SK-N-SH (cell line): ENCODE results near the gene GABRE. TPM values are rescaled to one million over a fixed set of nuclear protein-coding genes. Genes with fewer than 3 reads are reported as not detected.

Source experiments
- CTCF ChIA-PET: fragments of 300-600, 350-600 bp; formaldehyde crosslinking; extraction: SDS; loops from one replicate; lab custom pipeline; 2021; lab: Yijun Ruan, JAX
- POLR2A ChIA-PET: fragments of 350-600 bp; sonication (Branson Sonifier 250); formaldehyde crosslinking; extraction: SDS; loops from one replicate; lab custom pipeline; 2020; ENCODE audit warnings: antibody characterized with exemption, inconsistent platforms; lab: Yijun Ruan, JAX
- DNase-seq: peaks from one replicate; pipeline ENCODE4 v3.0.0; 2012
- H2AFZ ChIP-seq: fragments of 200-600 bp; sonication (generic); 2 replicates; pipeline ENCODE4 v1.8.1; 2016; ENCODE audit warnings: antibody characterized with exemption, mild to moderate bottlenecking, low read depth
- H3F3A ChIP-seq: fragments of 200-600 bp; sonication (generic); replicated peaks from 2 replicates; pipeline ENCODE3; 2016; ENCODE audit warnings: antibody characterized with exemption, mild to moderate bottlenecking; ENCODE audit not compliant: insufficient read depth
- H3K27ac ChIP-seq, 2 experiments: fragments of 200-500 bp in 1 of 2; fragments of 200-600 bp in 1 of 2; sonication (Bioruptor generic) in 1 of 2; sonication (generic), shearing (Covaris generic) in 1 of 2; 2 replicates each; pipeline versions ENCODE4 v1.5.1 to v1.6.1; 2014 to 2016; ENCODE audit warnings: low read depth in 2 of 2, inconsistent platforms in 1 of 2, low read length in 1 of 2, mild to moderate bottlenecking in 1 of 2, mixed read lengths in 1 of 2
- H3K27me3 ChIP-seq: fragments of 200-600 bp; sonication (generic), shearing (Covaris generic); 2 replicates; pipeline ENCODE4 v1.6.1; 2016; ENCODE audit warnings: mixed run types; ENCODE audit not compliant: insufficient read depth
- H3K36me3 ChIP-seq, 2 experiments: fragments of 200-500 bp in 1 of 2; fragments of 200-600 bp in 1 of 2; sonication (Bioruptor generic) in 1 of 2; sonication (generic) in 1 of 2; replicated peaks in 1 of 2; 2 replicates each; pipeline versions ENCODE3 to v1.5.1; 2014 to 2016; ENCODE audit warnings: low read length in 1 of 2, mild to moderate bottlenecking in 1 of 2; ENCODE audit not compliant: insufficient read depth in 2 of 2, control insufficient read depth in 1 of 2
- H3K4me1 ChIP-seq, 2 experiments: fragments of 200-500 bp in 1 of 2; fragments of 200-600 bp in 1 of 2; sonication (Bioruptor generic) in 1 of 2; sonication (generic), shearing (Covaris generic) in 1 of 2; 2 replicates each; pipeline versions ENCODE4 v1.5.1 to v1.6.1; 2014 to 2016; ENCODE audit warnings: low read depth in 1 of 2, low read length in 1 of 2, mixed run types in 1 of 2; ENCODE audit not compliant: insufficient read depth in 2 of 2, control insufficient read depth in 1 of 2
- H3K4me2 ChIP-seq: fragments of 200-600 bp; sonication (generic), shearing (Covaris generic); 2 replicates; pipeline ENCODE4 v1.6.1; 2017; ENCODE audit warnings: mixed run types
- H3K4me3 ChIP-seq, 2 experiments: fragments of 200-500 bp in 1 of 2; fragments of 200-600 bp in 1 of 2; sonication (Bioruptor generic) in 1 of 2; sonication (generic), shearing (Covaris generic) in 1 of 2; 2 replicates each; pipeline versions ENCODE4 v1.5.1 to v1.8.1; 2014 to 2016; ENCODE audit warnings: low read depth in 2 of 2, inconsistent platforms in 1 of 2, low read length in 1 of 2, mild to moderate bottlenecking in 1 of 2, mixed read lengths in 1 of 2, moderate library complexity in 1 of 2
- H3K79me2 ChIP-seq: fragments of 200-600 bp; sonication (generic); 2 replicates; pipeline ENCODE4 v1.8.1; 2017; ENCODE audit warnings: mild to moderate bottlenecking; ENCODE audit not compliant: insufficient read depth
- H3K9ac ChIP-seq: fragments of 200-600 bp; sonication (generic); 2 replicates; pipeline ENCODE4 v1.6.1; 2017; ENCODE audit warnings: mixed run types
- H3K9me2 ChIP-seq: fragments of 200-600 bp; sonication (generic); 2 replicates; pipeline ENCODE4 v1.6.1; 2017; ENCODE audit warnings: mixed run types
- H3K9me3 ChIP-seq: fragments of 200-600 bp; sonication (generic); 2 replicates; pipeline ENCODE4 v1.6.1; 2017; ENCODE audit warnings: mixed run types, mild to moderate bottlenecking, moderate library complexity
- H4K20me1 ChIP-seq: fragments of 200-600 bp; sonication (generic); 2 replicates; pipeline ENCODE4 v1.6.1; 2017; ENCODE audit warnings: mild to moderate bottlenecking, mixed run types; ENCODE audit not compliant: insufficient read depth
- CHD2 ChIP-seq: fragments of 150-350 bp; IDR thresholded peaks from 2 replicates; pipeline ENCODE4 v1.6.1; 2018; ENCODE audit warnings: low read length; ENCODE audit not compliant: partially characterized antibody
- ELF1 ChIP-seq: IDR thresholded peaks from 2 replicates; pipeline ENCODE4 v1.4.0; 2012
- FOSL2 ChIP-seq: IDR thresholded peaks from 2 replicates; pipeline ENCODE4 v1.4.0; 2012; ENCODE audit warnings: low read depth, mild to moderate bottlenecking, moderate library complexity, borderline replicate concordance
- FOXJ3 ChIP-seq: sonication (generic); formaldehyde crosslinking; IDR thresholded peaks from 2 replicates; pipeline ENCODE4 v1.5.1; 2020; ENCODE audit warnings: mild to moderate bottlenecking, missing genetic modification reagents
- JUND ChIP-seq: IDR thresholded peaks from 2 replicates; pipeline ENCODE4 v1.4.0; 2012
- RAD21 ChIP-seq: IDR thresholded peaks from 2 replicates; pipeline ENCODE4 v1.6.1; 2012; ENCODE audit warnings: mild to moderate bottlenecking, low read length
- RXRA ChIP-seq: IDR thresholded peaks from 2 replicates; pipeline ENCODE4 v1.4.0; 2012; ENCODE audit warnings: low read depth, mild to moderate bottlenecking, borderline replicate concordance
- TAF1 ChIP-seq: IDR thresholded peaks from 2 replicates; pipeline ENCODE4 v1.6.1; 2012; ENCODE audit warnings: low read depth, mild to moderate bottlenecking, low read length, moderate library complexity, borderline replicate concordance
- TEAD4 ChIP-seq: IDR thresholded peaks from 2 replicates; pipeline ENCODE4 v1.4.0; 2012; ENCODE audit warnings: mild to moderate bottlenecking, borderline replicate concordance; ENCODE audit not compliant: insufficient read depth
- WGBS: methylation state at CpG from one replicate; pipeline ENCODE4 v1.1.6; 2017; ENCODE audit warnings: low lambda C conversion rate; 5-methylcytosine and 5-hydroxymethylcytosine counted together
- polyA plus RNA-seq, 3 experiments: library from polyadenylated mRNA; depleted of rRNA; stranded (reverse); fragments of >200 nt; gene quantifications; 2 replicates each; pipeline ENCODE4 v1.2.3, GENCODE V29; 2012
- TF ChIP-seq, protein P1 (sequence below): IDR thresholded peaks from 2 replicates; pipeline ENCODE4 v1.4.0; 2012; ENCODE audit warnings: low read depth, borderline replicate concordance
- TF ChIP-seq, protein P2 (sequence below): IDR thresholded peaks from 2 replicates; pipeline ENCODE4 v1.6.1; 2012; ENCODE audit warnings: mild to moderate bottlenecking, low read depth, low read length, moderate library complexity
- TF ChIP-seq, protein P3 (sequence below): IDR thresholded peaks from 2 replicates; pipeline ENCODE4 v1.4.0; 2012; ENCODE audit warnings: low read depth, borderline replicate concordance

The GABRE gene
- polyA plus RNA-seq, 1 of the 3 experiments (the other 2 are of a cell fraction): 8.1 TPM

DNA sequence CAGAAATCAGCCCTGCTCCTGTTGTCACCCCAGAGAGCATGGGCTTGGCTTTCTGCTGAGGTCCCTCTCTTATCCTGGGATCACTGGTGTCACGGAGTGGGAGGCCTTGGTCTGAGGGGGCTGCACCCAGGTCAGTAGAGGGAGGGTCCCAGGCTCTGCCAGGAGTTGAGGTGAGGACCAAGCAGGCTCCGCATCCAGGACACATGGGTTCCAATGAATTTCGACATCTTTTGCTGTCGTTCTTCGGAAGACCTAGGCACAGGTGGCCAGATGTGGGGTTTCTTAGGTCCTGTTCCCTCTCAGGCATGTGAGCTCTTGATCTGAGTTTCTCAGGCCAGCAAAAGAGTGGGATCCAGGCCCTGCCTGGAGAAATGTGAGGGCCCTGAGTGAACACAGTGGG, 51.8 kb downstream of the GABRE start:
- H3K9me3 ChIP-seq: no peaks in the 10 kb centered on the region
- H3K4me1 ChIP-seq: no peaks in the 10 kb centered on the region
- no peak overlapping the region for H2AFZ ChIP-seq
- no peak overlapping the region for H3K27ac ChIP-seq
- 18% methylated on average over 3 of the region's 5 CpGs for WGBS
- no peak overlapping the region for H3K4me3 ChIP-seq
- H3K4me2 ChIP-seq: no peak overlapping the region
- H4K20me1 ChIP-seq: no peaks in the 10 kb centered on the region
- no peak for DNase-seq
- no peaks in the 10 kb centered on the region for H3F3A ChIP-seq
- no peaks in the 10 kb centered on the region; the same call in 1 of the 2 replicates for H3K27me3 ChIP-seq
- no peaks in the 10 kb centered on the region for H3K79me2 ChIP-seq
- TF ChIP-seq, protein P1, sequence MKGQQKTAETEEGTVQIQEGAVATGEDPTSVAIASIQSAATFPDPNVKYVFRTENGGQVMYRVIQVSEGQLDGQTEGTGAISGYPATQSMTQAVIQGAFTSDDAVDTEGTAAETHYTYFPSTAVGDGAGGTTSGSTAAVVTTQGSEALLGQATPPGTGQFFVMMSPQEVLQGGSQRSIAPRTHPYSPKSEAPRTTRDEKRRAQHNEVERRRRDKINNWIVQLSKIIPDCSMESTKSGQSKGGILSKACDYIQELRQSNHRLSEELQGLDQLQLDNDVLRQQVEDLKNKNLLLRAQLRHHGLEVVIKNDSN: no peak
- TF ChIP-seq RXRA: no peak
- no peak for TF ChIP-seq RAD21
- TF ChIP-seq FOXJ3 (CRISPR knock-in tag): no peak
- TF ChIP-seq JUND: no peak
- TF ChIP-seq TAF1: no peak
- no peak for TF ChIP-seq CHD2
- TF ChIP-seq, all 33 proteins: peak for 0
- ChIA-PET POLR2A (no interaction called here), CTCF (no interaction called here)
- H3K9ac ChIP-seq: no peak overlapping the region
- H3K9me2 ChIP-seq: no peaks in the 10 kb centered on the region
- no peaks in the 10 kb centered on the region for H3K36me3 ChIP-seq

DNA sequence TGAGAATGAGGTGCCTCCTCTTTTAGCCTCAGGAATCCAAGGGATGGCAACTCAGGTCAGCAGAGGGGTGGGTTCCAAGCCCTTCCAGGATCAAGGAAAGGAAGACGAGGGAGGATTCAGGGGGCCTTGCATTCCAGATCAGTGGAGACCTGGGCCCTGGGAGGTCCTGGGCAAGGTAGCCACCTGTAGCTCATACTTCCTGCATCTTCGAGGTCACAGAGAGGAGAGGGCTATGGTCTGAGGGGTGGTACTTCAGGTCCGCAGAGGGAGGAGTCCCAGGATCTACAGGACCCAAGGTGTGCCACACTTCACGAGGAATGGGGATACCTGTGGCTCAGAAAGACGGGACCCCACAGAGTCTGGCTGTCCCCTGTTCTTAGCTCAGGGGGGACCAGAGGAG, 52.6 kb downstream of the GABRE start:
- no peak for DNase-seq
- TF ChIP-seq FOSL2 (no peak), JUND (no peak), ELF1 (no peak), TEAD4 (no peak), TAF1 (no peak), RXRA (no peak), CHD2 (no peak)
- TF ChIP-seq, protein P1: no peak
- TF ChIP-seq, protein P2, sequence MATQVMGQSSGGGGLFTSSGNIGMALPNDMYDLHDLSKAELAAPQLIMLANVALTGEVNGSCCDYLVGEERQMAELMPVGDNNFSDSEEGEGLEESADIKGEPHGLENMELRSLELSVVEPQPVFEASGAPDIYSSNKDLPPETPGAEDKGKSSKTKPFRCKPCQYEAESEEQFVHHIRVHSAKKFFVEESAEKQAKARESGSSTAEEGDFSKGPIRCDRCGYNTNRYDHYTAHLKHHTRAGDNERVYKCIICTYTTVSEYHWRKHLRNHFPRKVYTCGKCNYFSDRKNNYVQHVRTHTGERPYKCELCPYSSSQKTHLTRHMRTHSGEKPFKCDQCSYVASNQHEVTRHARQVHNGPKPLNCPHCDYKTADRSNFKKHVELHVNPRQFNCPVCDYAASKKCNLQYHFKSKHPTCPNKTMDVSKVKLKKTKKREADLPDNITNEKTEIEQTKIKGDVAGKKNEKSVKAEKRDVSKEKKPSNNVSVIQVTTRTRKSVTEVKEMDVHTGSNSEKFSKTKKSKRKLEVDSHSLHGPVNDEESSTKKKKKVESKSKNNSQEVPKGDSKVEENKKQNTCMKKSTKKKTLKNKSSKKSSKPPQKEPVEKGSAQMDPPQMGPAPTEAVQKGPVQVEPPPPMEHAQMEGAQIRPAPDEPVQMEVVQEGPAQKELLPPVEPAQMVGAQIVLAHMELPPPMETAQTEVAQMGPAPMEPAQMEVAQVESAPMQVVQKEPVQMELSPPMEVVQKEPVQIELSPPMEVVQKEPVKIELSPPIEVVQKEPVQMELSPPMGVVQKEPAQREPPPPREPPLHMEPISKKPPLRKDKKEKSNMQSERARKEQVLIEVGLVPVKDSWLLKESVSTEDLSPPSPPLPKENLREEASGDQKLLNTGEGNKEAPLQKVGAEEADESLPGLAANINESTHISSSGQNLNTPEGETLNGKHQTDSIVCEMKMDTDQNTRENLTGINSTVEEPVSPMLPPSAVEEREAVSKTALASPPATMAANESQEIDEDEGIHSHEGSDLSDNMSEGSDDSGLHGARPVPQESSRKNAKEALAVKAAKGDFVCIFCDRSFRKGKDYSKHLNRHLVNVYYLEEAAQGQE: no peak
- TF ChIP-seq, protein P3, sequence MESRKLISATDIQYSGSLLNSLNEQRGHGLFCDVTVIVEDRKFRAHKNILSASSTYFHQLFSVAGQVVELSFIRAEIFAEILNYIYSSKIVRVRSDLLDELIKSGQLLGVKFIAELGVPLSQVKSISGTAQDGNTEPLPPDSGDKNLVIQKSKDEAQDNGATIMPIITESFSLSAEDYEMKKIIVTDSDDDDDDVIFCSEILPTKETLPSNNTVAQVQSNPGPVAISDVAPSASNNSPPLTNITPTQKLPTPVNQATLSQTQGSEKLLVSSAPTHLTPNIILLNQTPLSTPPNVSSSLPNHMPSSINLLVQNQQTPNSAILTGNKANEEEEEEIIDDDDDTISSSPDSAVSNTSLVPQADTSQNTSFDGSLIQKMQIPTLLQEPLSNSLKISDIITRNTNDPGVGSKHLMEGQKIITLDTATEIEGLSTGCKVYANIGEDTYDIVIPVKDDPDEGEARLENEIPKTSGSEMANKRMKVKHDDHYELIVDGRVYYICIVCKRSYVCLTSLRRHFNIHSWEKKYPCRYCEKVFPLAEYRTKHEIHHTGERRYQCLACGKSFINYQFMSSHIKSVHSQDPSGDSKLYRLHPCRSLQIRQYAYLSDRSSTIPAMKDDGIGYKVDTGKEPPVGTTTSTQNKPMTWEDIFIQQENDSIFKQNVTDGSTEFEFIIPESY: no peak
- Histone ChIP-seq H3K36me3 (no peaks in the 10 kb centered on the region), H3K79me2 (no peaks in the 10 kb centered on the region), H3K27me3 (no peaks in the 10 kb centered on the region; the same call in 1 of the 2 replicates), H3K4me2 (no peak overlapping the region), H3K4me3 (no peak overlapping the region), H3K27ac (no peak overlapping the region), H4K20me1 (no peaks in the 10 kb centered on the region), H2AFZ (no peak overlapping the region), H3F3A (no peaks in the 10 kb centered on the region), H3K9me3 (no peaks in the 10 kb centered on the region), H3K4me1 (no peaks in the 10 kb centered on the region), H3K9ac (no peak overlapping the region), H3K9me2 (no peaks in the 10 kb centered on the region)
- POLR2A ChIA-PET: no interaction called here
- WGBS: 16% methylated on average over 5 of the region's 5 CpGs
- CTCF ChIA-PET: no interaction called here
